ENCODE data around the gene TMEM97.
"Not testable (repeated sequence)": the region's sequence is repeated elsewhere in the genome, so short reads cannot be mapped to it uniquely, and the experiment has no call there.

Gene TMEM97

DNA sequence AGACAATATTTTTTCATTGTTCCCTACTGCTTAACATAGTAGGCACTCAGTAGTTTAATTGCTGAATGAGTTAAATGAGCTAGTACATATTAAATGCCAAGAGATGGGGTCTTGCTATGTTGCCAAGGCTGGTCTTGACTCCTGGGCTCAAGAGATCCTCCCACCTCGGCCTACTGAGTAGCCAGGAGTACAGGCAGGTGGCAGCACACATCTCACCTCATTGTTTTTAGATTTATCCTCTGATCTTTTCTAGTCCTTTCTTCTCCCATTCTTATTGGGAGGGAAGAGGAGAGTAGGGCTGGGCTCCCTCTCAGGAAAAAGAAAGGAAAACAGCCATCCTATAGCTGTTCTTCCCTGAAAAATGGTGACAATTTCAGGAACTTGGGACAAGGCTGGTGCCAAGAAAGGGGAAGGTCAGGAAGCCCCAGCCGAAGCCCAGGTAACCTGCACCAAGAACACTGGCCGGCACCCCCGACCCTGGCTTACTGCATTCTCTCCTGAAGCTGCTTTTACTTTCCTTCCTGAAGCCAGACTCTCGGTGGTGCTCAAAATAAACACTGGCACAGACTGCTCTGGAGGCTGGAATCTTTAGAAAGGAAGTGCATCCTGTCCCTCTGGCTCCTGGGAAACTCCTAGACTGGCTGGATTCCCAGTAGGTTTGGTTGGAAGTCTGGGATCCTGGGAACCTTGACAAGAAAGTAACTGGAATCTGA, 19.2 kb downstream of the TMEM97 start:
- DNase-seq (ENCODE audit: low read depth): no peak

DNA sequence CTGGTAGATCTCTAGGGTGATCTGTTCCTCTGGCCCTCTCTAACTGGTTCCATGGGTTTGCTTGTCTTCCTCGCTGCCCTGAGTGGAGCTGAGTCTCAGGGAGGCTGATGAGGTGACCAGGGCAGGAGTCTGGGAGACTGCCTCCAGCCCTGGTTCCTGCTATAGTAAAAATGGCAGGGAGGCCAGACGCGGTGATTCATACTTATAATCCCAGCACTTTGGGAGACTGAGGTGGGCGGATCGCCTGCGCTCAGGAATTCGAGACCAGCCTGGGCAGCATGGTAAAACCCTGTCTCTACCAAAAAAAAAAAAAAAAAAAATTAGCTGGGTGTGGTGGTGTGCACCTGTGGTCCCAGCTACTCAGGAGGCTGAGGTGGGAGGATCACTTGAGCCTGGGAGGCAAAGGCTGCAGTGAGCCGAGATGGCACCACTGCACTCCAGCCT, 19.8 kb downstream of the TMEM97 start:
- not testable (repeated sequence) for DNase-seq (ENCODE audit: low read depth)

DNA sequence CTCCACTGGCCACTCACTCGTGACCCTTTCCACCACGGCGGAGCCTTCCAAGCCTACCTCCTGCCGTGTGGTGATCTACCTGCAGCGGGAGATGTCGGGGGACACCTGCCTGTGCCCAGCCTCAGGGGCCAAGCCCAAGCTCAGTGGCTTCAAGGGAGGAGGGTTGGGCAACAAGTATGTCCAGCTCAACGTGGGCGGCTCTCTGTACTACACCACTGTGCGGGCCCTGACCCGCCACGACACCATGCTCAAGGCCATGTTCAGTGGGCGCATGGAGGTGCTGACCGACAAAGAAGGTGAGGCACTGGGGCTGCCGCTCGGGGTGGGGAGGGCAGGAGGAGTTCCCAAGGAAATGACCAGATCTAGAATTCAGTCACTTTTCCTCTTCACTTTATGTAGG, 20.4 kb downstream of the TMEM97 start:
- DNase-seq (ENCODE audit: low read depth): no peak

DNA sequence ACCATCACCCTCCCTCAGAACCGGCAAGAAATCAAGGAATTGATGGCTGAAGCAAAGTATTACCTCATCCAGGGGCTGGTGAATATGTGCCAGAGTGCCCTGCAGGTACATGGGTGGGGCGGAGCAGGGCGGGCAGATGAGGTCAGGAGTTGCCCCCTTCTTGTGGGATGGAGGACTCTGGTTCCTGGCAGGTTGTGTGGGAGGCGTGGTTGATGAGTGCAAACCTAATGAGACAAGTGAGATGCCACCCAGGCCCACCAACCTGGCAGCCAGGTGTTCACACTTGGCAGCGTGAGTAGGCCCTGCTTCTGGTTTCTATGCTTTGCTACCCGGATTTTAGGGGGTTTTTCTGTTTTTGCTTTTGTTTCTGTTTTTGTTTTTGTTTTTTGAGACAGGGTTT, 21.4 kb downstream of the TMEM97 start:
- DNase-seq (ENCODE audit: low read depth): no peak

DNA sequence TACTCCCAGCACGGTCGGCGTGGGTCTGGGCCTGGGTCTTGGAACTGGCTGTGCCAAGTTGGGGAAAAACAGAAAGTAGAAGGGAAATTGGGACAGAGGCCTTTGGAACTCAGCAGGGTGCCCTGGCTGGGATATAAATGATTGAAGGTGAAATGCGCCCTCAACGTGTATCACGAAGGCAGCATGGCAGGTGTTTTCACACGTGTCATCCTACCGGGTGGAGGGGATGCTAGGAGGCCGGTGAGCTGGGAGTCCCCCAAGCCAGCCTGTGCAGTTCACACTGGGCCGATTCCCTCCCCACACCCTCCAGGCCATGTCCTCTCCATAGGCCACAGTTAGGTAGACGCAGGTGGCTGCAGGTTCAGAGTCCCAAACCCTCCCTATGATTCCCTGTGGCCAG, 22.5 kb downstream of the TMEM97 start:
- no peak for DNase-seq (ENCODE audit: low read depth)

DNA sequence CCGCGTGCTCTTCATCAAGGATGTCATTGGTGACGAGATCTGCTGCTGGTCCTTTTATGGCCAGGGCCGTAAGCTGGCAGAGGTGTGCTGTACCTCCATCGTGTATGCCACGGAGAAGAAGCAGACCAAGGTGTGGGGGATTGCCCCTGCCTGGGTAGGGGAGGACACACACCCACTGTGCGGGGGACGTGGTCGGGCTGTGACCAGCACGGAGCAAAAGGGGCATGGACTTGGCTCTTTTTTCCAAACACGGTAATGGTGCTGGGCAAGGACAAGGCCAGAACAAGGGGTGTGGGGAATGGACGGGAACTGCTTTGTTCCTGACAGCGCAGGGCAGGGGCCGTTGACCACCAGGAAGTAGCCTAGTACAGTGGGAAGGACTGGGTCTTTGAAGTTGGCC, 23.3 kb downstream of the TMEM97 start:
- DNase-seq (ENCODE audit: low read depth): no peak

DNA sequence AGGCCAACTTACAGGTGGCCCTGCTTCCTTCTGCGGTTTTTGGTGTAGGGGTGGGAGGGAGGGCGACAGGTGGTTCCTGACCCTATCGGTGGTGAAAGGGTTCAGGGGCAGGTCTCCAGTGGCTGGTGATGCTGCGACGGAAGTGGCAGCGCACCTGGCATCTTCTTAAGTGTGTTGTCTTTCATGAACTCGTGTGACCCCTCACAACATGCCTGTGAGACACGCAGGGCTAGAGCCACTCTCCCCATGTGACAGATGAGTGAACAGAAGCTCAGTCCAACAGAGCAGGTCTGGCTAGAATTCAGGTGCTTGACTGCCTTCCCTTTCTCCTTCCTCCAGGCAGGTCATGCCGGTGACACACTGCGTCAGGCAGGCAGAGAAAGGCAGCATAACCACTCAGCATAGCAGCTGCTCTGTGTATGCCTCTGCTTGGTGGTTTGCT, 24.5 kb downstream of the TMEM97 start:
- no peak for DNase-seq (ENCODE audit: low read depth)

DNA sequence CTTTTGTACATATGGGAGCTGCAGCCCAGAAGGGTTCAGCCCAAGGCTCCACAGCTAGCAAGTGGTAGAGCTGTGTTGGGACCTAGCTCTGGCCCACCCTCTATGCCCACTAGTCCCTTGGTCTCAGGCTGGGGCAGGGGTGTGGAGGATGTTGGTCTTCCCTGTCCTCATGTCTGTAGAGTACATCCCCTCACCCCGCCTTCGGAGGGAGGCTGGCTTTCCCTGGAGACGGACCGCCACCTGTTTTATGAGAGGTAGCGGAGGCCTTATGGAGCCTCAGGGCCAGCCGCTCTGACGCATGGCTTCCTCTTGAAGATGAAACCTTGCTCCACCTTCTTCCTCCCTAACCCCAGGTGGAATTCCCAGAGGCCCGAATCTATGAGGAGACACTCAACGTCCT, 25.0 kb downstream of the TMEM97 start:
- DNase-seq (ENCODE audit: low read depth): no peak

DNA sequence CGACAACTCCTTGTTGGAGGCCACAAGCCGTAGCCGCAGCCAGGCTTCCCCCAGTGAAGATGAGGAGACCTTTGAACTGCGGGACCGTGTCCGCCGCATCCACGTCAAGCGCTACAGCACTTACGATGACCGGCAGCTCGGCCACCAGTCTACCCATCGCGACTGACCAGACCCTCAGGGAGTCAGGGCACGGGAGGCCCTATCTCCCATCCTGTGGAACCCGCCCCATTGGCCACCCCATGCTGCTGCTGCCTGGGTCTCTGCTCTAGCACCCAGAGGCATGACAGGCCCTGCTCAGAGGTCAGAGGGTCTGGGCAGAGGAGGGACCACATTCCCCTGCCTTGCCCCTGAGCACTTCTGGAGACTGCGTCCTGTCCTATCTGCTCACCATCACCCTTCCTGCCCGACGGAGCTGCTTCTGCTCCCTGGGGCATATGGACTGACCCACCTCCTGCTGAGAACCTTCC, 25.5 kb downstream of the TMEM97 start:
- no peak for DNase-seq (ENCODE audit: low read depth)

DNA sequence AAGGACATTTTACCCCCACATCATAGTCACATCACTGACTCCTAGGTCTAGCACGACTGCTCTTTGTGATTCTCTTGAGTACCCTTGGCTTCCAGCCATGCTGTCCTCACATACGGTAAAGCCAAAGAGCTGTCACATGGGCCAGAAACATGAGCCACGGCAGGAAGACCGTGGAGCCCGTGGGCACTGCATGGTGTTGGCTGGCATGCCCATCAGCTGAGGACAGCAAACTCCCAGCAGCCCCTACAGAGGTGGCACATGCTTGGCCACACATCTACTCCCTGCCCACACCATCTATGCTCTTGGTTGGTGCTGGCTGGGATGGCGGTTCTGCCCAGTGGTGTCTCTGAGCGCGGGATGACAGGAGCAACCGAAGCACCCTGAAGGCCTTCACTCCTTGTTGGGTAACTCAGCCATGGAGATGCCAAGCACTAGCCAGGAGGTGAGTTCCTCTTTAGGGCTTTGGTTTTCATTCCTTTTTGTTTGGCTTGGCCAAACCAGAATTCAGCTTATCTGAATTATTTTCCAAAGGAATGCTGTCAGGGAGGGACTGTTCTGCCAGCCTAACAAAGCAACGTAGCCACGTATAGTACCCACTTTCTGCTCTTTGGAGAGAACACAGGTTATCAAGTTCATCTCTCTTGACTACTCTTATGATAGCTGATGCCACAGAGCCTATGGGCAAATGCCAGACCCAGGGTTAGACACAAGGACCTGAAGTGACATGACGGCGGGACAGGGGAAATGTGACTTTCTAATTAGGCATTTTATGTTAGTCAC, 26.6 kb downstream of the TMEM97 start:
- no peak for DNase-seq (ENCODE audit: low read depth)

DNA sequence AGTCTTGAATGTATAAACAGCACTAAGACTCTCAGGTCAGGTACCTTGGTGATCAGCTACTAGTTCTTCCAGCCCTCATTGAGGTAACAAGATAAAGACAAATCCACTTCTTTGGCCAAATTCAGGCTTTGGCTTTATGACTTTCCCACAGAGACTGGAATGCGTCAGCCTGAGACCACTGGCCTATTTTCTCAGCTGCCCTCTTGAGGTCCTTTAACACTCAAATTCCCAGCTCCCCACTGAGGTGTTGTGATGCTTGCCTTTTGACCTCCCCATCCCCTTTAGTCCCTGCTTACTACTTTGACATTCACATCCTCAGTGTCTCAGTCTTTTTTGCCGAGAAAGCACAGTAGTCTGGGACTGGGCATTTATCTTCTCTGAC, 27.2 kb downstream of the TMEM97 start:
- DNase-seq (ENCODE audit: low read depth): no peak

DNA sequence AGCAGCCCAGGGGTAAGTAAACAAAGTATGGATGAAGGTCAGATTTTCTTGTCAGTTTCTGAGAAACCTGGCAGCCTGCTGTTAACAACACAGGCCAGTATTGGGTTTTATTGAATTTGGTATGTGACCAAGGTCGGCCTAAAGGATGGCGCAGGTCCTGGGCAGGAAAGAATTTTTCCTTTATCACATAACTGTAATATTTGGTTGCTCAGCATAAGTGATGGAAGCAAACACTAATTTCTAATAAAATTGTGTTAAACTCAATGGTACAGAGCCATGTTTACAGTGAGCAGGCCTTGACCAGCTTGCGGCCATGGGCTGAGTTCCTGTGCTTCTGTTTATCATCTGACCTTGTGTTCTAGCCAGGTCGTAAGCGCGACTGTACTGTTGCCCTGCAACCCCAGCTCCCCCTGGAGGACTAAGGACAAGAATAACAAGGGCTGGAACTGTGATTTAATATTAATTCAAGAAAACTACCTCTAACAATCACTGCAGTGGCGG, 27.8 kb downstream of the TMEM97 start:
- DNase-seq (ENCODE audit: low read depth): no peak

DNA sequence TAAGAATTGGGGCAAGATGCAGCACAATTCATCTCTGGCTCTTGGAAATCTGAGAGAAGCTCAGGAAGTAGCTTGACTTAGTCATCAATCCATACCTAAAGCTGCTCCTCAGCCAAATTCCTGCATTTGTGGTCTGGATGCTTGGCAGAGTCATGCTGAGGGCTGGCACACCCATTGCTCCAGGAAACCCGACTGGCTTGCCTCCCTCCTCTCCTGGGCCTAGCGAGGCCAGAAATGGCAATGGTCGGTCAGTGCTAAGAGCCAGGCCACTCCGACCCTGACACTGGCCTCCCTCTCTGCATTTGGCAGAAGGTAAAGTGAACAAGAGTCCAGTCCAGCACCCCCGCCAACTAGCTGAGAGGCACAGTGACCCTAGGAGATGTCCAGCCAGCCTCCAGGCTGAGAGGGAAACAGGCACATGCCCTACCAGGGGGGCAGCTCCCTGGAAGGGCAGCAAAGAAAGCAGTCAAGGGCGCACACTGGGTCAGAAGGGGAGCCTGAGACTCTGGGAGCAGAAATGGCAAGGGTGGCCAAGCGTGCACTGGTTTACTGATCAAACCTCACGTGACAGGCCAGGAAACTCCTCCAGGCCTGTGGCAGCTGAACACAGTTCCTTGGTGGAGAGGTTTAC, 28.4 kb downstream of the TMEM97 start:
- no peak for DNase-seq (ENCODE audit: low read depth)

DNA sequence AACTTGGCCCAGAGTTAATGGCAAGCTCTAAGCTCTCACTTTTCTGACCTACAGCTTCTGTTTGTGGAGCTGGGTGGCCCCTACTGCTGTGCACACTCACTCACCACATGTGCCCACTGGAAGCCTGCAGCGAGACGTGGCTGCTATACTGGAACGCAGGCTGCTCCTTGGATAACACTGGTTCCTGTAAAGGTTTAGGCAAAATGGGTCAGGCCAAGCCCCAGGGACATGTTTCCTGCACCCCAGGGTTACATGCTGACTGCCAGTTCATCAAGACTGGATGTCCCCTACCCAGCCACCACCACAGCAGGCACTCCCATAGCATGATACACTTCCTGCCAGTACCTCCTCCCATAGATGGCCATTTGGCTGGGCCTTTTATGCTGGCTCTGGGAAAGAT, 30.0 kb downstream of the TMEM97 start:
- no peak for DNase-seq (ENCODE audit: low read depth)

DNA sequence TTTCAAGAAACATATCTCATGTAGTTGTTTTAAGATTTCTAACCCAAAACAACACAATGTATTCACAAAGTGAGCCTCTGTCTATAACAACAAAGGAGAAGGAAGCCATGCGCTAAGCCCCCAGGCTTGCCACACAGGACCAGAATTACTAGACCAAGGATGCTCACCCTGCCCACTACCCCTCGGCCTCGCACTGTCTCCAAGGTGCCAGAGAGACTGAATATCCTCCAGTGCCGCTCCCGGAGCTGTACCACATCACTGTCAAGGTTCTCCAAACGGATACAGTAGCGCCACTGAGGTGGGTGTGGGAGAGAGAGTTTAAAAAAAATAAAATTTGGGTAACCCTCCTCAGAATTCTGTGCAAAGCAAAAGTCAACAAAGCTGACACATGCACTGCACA, 31.3 kb downstream of the TMEM97 start:
- no peak for DNase-seq (ENCODE audit: low read depth)

DNA sequence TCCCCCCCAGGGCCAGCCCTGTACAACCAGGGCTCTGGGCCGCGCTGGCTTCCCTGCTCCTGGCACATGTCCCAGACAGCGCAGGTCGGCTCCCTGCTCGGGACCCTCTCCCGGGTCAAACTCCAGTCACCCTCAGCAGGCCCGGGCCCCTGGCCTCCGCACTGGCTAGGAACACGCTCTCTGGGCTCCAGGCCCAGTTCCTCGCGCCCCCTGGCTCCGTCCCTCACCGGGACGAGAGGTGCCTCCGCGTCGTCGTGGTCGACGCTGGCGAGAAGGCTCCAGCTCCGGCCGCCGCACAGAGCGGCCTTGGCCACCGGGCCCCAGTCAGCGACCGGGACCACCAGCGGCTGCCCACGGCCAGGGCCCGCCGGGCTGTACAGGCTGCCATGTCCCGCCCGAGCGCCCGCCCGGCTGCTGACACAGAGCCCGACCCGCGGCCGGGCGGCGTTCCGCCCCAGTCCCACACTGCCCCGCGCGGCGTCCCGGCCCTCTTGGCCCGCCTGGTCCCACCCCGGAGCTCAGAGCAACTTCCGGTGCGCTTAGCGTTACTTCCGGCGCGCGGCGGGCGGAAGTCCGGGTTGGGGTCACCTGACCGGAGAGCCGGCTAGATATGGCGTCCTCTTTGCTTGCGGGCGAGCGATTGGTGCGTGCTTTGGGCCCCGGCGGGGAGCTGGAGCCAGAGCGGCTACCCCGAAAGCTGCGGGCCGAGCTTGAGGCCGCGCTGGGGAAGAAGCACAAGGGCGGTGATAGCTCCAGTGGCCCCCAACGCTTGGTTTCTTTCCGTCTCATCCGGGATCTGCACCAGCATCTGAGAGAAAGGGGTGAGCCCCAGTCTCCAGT, 38.3 kb downstream of the TMEM97 start, which contains the start of gene POLDIP2:
Gene POLDIP2 (minus strand): TSS at position 467 of the 840 bp plus-strand sequence. CDS start 79 bp downstream, at position 388.
- DNase-seq (ENCODE audit: low read depth): peak; percentile 73

DNA sequence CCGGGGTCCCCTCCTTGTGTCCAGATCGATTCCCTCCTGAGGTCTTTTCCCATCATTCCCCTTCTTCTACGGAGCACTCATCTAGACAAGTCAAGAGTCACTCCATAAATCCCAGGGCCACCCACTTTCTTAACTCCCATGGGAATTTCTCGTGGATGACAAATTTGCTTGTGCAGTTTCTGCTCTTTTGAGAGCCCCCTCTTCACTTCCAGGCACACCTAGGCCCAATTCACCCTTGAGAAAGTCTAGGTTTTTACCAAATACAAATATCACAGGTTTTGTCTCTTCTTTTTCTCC, 38.8 kb downstream of the TMEM97 start:
- DNase-seq (ENCODE audit: low read depth): no peak

DNA sequence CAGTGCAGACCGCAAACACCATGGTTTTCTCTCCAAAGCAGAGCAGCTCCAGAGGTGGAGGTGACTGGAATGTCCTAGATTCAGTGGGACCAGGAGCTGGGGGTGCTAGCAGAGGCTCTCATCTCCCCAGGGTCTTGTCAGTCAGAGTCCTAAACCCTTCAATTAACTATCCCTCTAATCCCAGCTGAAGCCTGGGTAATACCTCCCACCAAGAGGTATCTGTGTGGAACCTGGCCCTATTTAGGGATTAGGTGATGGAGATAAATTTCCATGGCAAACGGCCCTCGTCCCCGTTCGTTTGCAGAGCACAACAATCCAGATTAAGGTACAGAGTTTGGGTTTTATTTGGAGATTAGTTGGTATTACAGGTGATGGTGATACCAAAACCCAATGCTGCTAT, 44.2 kb downstream of the TMEM97 start:
- DNase-seq (ENCODE audit: low read depth): no peak

DNA sequence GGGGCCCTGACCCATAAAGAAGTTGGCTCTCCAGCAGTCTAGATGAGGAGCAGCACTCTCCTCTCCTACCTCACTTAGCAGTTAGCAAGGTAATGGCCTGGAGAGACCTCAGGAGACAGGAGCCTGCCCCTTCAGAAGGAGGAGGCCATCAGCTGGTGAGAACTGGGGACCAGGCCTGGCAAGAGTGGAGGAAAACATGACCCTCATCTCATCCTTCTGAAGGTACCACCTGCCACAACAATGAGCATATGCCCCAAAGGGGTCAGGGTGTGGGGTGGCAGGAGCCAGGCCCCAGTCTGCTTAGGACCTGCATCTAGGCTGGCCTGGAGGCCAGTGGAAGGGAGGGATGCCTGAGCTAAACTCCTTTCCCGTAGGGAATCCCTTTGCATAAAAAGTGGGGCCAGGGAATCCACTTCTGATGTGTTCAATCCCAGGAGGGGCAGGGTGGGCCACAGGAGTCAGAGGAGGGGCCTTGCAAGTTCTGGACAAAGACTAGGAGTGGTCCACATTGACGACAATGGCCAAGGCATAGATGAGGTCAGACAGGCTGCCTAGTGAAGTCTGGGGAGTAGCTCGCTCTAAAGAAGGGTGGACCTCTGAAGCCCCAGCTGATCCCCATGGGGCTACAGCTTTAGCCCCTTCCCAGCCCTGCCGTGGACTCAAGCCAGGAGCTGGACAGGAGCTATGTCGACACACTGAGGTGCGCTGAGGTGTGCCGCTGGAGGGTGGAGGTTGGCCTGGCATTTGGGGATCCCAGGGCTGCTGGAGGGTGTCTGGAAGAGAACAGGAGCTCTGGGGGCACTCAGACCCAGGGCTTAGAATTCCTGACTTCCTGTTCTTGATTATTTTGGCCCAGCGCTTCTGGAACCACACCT, 45.0 kb downstream of the TMEM97 start:
- DNase-seq (ENCODE audit: low read depth): no peak

DNA sequence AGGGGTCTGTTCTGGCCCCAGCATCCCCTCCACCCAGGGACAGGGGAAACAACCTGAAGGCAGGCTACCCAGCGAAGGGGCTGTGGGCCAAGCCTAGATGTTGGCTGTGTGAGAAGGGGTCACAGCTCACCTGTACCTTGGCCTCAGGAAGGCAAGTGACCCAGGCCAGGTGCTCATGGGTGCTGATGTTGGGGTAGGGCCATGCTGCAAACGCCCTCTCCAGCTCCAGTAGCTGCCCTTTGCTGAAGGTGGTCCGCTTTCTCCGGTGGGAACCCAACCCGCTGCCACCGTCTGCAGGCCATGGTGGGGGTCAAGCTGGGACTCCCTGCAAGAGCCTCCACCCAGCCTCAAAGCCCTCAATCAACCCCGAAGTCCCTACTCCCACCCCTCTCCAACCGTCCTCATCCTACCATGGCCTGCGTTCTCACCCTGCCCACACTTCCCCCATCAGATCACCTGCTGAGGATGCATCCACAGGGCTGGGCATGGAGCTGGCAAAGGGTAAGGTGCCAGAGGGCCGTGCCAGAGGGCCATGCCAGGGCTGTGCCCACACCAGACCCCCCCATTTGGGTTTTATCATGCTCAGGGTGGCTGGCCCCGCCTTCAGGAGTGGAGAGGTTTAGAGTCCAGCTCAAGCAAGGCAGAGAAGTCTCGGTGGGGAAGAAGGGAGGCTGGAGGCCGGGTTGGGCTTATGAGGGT, 45.8 kb downstream of the TMEM97 start, which contains the start of gene SEBOX:
Gene SEBOX (minus strand): TSS at position 535 of the 699 bp plus-strand sequence. CDS start 48 bp downstream, at position 487.
- DNase-seq (ENCODE audit: low read depth): no peak
